AG09309 (cell line): Measurements from ENCODE around the gene UHMK1.
"Not testable (repeated sequence)": the region's sequence is repeated elsewhere in the genome, so short reads cannot be mapped to it uniquely, and the experiment has no call there.

Source experiments
- DNase-seq: peaks from one replicate; pipeline ENCODE4 v3.0.0-alpha.2; 2010; ENCODE audit warnings: low read depth
- H3K4me3 ChIP-seq: 2 replicates; pipeline ENCODE4 v1.5.1; 2011; ENCODE audit warnings: mild to moderate bottlenecking, low read depth, low read length, moderate library complexity; ENCODE audit not compliant: control insufficient read depth
- CTCF ChIP-seq: IDR thresholded peaks from 2 replicates; pipeline ENCODE4 v1.5.1; 2011; ENCODE audit warnings: mild to moderate bottlenecking, low read depth, low read length, inconsistent platforms; ENCODE audit not compliant: insufficient read depth, control insufficient read depth; ENCODE audit errors: missing control alignments

UHMK1 gene

GRCh38 chr1:162564762-162565218 is 67.2 kb downstream of the UHMK1 start:
- H3K4me3 ChIP-seq, result no peak overlapping the region; the same call in none of the 2 replicates
- DNase-seq, result no peak
- no peak for TF ChIP-seq CTCF

DNA sequence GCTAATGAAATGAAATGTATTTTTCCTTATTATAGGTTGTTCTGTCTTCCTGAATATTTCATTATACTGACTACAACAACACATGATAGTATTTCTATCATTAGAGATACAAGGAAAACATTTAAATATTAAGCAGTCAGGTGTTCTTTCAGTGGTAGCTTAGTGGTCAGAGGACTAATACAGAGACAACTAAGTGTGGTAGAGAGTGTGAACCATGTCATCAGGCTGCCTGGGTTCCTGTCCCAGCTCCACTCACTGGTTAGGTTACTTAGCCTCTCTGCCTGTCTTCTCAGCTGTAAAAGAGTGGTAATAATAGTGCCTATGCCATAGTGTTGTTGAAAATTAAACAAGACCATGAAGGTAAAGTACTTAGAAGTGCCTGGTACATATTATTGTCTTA is 67.8 kb downstream of the UHMK1 start:
- no peak for DNase-seq
- TF ChIP-seq CTCF, result no peak
- H3K4me3 ChIP-seq, result no peak overlapping the region

- no peak for TF ChIP-seq CTCF
- no peak for DNase-seq
- H3K4me3 ChIP-seq, result no peak overlapping the region
These were observed 69.3 kb downstream of the UHMK1 start for GRCh38 chr1:162566870-162567269.

DNA sequence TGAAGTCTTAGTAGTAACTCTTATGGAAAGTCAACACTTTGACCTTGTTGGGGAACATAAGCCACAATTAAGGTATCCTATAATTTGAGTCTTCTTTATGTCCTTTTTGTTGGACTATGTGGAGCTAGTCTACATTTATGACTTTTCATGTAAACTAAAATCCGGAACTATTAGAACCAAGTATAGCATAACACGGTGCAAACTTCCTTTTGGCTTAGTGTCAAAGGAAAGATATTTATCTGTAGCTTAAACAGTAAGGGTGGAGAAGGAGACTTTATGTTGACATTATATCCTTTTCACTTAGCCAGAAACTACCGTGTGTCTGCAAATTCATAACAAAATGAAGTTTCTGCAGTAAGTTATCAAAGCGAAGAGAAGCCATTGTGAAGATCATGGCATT is 71.2 kb downstream of the UHMK1 start:
- no peak overlapping the region for H3K4me3 ChIP-seq
- TF ChIP-seq CTCF, result no peak
- no peak for DNase-seq

DNA sequence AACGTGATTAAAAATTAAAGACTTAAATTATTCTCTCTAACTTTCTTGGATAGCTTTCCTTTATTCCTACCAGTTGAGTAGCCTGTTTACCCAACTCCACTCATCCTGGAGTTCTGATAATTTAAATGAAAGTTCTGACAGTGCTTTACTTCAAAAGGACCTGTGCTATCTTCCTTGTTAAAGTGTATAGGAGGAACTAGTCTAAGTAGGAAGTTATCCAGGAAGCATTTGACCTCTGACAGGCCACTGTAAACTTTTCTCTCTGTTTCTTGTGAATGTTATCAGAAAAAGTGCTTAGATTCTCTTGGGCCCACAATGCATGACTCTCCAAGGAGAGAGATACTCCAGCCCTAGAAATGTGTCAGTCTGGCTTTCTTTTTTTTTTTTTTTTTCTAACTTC is 73.1 kb downstream of the UHMK1 start:
- TF ChIP-seq CTCF, result no peak
- no peak overlapping the region for H3K4me3 ChIP-seq
- no peak for DNase-seq

GRCh38 chr1:162571121-162571520 is 73.5 kb downstream of the UHMK1 start:
- not testable (repeated sequence) for H3K4me3 ChIP-seq, DNase-seq

GRCh38 chr1:162571696-162572095 is 74.1 kb downstream of the UHMK1 start:
- H3K4me3 ChIP-seq, result no peak overlapping the region
- no peak for DNase-seq
- TF ChIP-seq CTCF, result no peak
